Bone marrow (tissue), 2 donors: ENCODE data around the gene FAM83G.
"Not testable (repeated sequence)": the region's sequence is repeated elsewhere in the genome, so short reads cannot be mapped to it uniquely, and the experiment has no call there.

Experiments used
- DNase-seq, 2 donors: peaks; one replicate each; lab custom pipeline; 2025; lab: John Stamatoyannopoulos, UW

FAM83G gene

GRCh38 chr17:18966831-18967624, 37.5 kb downstream of the FAM83G start:
- no peak for DNase-seq

GRCh38 chr17:18965530-18966236, 38.9 kb downstream of the FAM83G start:
- DNase-seq: no peak

GRCh38 chr17:18964550-18964949, 40.0 kb downstream of the FAM83G start:
- no peak for DNase-seq

GRCh38 chr17:18964018-18964351, 40.6 kb downstream of the FAM83G start:
- no peak for DNase-seq

DNA sequence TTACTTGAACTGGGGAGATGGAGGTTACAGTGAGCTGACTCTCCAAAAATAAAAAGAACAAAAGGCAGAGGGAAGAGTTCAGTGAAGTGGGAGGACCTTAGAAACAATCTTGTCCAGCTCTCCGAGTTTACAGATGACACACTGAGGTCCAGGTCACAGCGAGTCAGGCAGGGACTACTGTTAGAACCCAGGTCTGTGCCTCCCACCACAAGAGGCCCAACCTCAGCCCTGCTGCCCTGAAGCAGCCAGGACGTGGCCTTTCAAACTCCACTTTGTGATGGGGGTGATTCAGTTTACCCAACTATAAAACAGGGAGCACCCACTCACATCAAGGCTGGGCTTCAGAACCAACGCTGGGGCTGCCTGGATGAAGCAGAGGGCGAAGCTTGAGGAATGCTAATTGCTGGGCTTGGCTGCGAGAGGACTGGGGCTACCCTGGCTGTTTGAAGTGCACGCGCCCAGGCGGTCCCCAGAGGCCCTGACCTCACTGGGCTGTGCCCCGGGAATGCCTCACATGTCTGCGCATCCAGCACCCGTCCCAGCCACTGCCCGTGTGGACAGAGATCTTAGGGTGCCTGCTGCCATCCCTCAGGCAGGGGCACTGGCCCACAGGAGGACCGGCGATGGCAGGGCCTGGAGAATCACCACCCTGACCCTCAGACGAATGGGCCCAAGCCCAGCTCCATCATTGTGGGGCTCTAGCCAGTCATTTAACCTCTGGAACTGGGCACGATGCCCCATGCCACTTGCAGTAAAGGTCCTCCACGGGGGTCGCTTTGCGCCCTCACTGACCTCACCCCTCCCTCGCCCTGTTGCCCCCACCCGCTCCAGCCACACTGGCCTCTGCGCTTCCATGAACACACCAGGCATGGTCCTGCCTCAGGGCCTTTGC, 41.2 kb downstream of the FAM83G start:
- no peak for DNase-seq

GRCh38 chr17:18962494-18962815, 42.1 kb downstream of the FAM83G start:
- DNase-seq: no peak

- no peak for DNase-seq
Measured at GRCh38 chr17:18961634-18962493, 42.7 kb downstream of the FAM83G start.

- peak; percentile 57 for DNase-seq
Measured at GRCh38 chr17:18960803-18961511, 43.6 kb downstream of the FAM83G start.

DNA sequence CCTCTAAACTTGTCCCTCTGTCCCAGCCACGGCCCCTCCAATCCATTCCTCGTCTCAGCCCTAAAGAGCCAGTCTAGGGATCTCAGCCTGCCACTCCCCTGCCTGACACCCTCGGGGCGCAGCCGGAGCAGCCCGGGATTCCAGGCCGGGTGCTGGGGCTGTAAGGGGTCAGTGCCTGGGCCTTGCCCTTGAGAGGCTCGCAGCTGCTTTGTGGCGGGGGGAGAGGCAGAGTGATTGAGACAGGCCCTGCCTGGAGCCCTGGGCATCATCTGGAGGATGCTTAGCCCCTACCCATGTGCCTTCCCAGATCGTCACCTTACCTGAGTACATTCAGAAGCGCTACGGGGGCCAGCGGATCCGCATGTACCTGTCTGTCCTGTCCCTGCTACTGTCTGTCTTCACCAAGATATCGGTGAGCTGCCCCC, 44.3 kb downstream of the FAM83G start:
- DNase-seq: no peak

DNA sequence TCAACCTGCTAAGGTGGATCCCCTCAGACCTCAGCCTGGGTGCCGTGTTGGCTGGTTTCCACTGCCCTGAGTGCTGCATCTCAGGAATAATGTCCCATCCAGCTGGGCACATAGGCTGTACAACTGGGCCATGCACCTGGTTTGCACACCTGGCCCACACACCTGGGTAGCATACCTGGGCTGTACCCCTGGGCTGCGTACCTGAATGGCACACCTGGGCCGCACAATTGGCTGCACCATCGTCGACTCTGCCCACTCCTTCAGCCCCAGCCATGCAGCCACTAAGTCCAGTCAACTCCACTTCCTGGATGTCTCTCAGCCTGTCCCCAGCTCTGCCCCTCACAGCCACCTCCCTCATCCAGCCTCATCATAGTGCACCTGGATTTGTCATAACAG, 44.7 kb downstream of the FAM83G start:
- DNase-seq: no peak

DNA sequence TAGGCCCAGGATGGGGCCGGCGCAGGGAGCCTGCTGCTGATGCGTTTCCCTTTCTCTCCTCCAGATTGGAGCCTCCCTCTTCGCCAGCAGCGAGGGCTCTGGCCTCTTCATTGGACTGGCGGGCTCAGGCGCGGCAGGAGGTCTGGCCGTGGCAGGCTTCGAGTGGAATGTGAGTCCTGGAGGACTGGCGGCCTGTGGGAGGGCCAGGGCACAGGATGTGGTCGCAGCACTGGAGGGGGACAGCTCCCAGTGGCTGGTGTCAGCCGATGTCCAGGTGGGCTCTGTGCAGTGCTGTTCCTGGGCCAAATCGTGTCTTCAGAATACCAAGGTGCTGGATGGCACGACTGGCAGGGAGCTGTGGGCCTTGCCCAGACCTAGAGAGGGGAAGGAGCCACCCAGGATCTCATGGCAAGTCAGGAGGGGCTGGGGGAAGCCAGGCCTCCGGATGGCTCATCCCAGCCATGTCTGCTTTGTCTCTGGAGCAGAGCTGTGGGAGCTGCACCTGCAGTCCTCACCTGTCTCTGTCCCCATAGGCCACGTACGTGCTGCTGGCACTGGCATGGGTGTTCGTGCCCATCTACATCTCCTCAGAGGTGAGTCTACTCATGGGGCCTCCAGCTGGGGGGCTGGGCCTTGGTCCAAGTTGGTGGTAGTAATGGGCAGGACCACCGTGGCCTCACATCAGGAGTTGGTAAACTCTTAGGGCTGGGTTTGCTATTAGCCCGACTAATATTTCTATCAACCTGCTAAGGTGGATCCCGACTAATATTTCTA, 45.3 kb downstream of the FAM83G start:
- no peak for DNase-seq

GRCh38 chr17:18958611-18959010, 46.0 kb downstream of the FAM83G start:
- no peak for DNase-seq

DNA sequence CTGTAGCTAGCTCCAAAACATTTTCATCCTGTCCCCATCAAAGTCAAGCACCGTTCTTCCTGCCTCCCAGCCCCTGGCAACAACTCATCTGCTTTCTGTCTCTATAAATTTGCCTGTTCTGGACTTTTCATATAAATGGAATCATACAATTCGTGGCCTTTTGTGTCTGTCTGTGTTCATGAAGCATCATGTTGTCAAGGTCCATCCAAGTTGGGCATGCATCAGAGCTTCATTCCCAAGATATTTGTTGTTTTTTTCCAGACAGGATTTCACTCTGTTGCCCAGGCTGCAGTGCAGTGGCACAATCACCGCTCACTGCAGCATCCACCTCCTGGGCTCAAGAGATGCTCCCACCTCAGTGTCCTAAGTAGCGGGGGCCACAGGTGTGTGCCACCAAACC, 46.7 kb downstream of the FAM83G start:
- no peak for DNase-seq

- no peak for DNase-seq
Measured at GRCh38 chr17:18956581-18956980, 48.0 kb downstream of the FAM83G start.

- DNase-seq: not testable (repeated sequence)
Measured at GRCh38 chr17:18956021-18956420, 48.5 kb downstream of the FAM83G start.

DNA sequence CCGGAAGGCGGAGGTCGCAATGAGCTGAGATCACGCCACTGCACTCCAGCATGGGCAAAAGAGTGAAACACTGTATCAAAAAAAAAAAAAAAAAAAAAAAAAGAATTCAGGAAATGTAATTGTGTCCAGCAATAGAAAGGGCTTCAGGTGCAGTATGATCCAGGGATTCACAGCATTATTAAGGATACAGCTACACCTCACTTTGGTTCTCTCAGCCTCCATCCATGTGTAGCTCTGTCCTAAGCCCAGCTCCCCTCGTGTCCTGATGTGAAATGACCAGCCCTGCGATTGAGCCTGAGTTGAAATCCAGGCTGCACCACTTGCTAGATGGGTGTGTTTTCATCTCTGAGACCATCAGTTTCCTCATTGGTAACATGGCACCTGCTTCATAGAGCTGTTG, 49.6 kb downstream of the FAM83G start:
- DNase-seq: no peak

- no peak for DNase-seq
Measured at GRCh38 chr17:18954321-18954720, 50.2 kb downstream of the FAM83G start.

DNA sequence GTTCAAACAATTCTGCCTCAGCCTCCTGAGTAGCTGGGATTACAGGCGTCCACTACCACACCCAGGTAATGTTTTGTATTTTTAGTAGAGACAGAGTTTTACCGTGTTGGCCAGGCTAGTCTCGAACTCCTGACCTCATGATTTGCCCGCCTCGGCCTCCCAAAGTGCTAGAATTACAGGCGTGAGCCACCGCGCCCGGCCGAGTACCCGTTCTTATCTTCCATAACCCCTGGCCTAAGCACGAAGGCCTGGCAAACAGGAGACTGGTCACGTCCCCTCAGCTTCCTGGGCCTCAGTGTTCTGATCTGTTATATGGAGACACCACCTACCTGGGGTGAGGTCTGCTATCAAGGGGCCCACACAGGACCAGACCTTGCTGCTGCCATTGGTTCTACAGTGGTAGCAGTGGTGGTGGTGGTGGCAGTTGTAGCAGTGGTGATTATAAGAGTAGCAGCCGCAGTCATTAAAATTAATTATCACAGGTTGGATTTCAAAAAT, 51.3 kb downstream of the FAM83G start:
- DNase-seq: no peak

DNA sequence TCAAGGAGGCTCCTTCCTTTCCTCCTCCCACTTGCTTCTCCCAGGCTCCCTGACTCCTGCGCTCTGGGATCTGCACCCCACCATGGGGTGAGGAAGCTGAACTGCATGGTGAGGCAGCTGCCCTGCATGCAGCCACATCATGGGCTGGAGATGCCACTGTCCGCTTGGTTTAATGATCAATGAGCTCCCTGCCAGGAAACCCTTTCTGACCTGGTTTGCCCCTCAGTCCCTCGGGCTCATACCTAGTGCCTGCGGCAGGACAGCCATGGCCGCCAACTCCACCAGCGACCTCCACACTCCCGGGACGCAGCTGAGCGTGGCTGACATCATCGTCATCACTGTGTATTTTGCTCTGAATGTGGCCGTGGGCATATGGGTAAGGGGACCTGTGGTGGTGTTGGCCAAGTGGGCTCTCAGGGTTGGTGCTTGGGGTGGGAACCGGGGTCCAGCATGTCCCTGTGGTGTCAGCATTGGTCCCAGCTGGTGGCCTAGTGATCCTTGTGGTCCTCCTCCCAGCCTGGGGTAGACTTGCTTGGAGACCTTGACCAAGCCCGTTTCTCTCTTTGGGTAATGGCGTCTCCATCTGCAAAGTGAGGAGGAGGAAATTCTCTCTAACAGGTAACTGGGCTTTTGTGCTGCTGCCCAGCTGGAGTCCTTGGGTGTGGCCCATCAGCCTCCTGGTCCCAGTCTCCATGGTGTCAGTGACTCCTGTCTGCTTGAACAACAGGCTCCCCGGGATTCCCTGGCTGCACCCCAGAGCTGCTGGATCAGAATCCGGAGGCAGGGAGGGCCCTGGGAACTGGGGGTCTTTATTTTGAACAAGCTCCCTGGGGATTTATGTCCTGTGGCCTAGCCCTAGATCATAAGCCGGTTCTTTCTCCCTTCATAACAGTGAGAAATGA, 52.4 kb downstream of the FAM83G start, which contains the start of gene SLC5A10:
Gene SLC5A10 (plus strand): TSS at position 225 of the 902 bp plus-strand sequence. CDS start 41 bp downstream, at position 266.
- no peak for DNase-seq
